LHCN-M2 (cell line): Measurements from ENCODE around the gene RGS10. TPM values are rescaled to one million over a fixed set of nuclear protein-coding genes. Genes with fewer than 3 reads are reported as not detected.

Experiments
- DNase-seq: peaks from one replicate; pipeline ENCODE4 v3.0.0-alpha.2; 2012; ENCODE audit warnings: low read depth
- total RNA-seq: library from RNA; depleted of rRNA; stranded (reverse); fragments of >200 nt; gene quantifications from 2 replicates; pipeline ENCODE4 v1.2.3, GENCODE V29; 2014

Gene RGS10
- total RNA-seq, 1 experiment from 2014 or later: 26.0 TPM

GRCh38 chr10:119498889-119499676 is 43.4 kb downstream of the RGS10 start:
- DNase-seq: no peak

- no peak for DNase-seq
These were observed 45.3 kb downstream of the RGS10 start for GRCh38 chr10:119497243-119497642.

GRCh38 chr10:119496273-119496672 is 46.2 kb downstream of the RGS10 start:
- no peak for DNase-seq

GRCh38 chr10:119495545-119495944 is 47.0 kb downstream of the RGS10 start:
- no peak for DNase-seq

GRCh38 chr10:119495021-119495505 is 47.5 kb downstream of the RGS10 start:
- DNase-seq: no peak

GRCh38 chr10:119494236-119495020 is 48.1 kb downstream of the RGS10 start:
- DNase-seq: no peak

GRCh38 chr10:119493155-119493554 is 49.4 kb downstream of the RGS10 start:
- DNase-seq: no peak

GRCh38 chr10:119491966-119492757 is 50.4 kb downstream of the RGS10 start:
- DNase-seq: no peak

- no peak for DNase-seq
These were observed 52.6 kb downstream of the RGS10 start for GRCh38 chr10:119489991-119490326.

GRCh38 chr10:119488675-119489074 is 53.8 kb downstream of the RGS10 start:
- no peak for DNase-seq

GRCh38 chr10:119483839-119484238 is 58.7 kb downstream of the RGS10 start:
- no peak for DNase-seq

- no peak for DNase-seq
These were observed 59.5 kb downstream of the RGS10 start for GRCh38 chr10:119483001-119483400.

GRCh38 chr10:119481781-119482426 is 60.6 kb downstream of the RGS10 start:
- DNase-seq: no peak

- DNase-seq: peak; percentile 42
These were observed 61.9 kb downstream of the RGS10 start for GRCh38 chr10:119480667-119481066.

GRCh38 chr10:119479532-119479931 is 63.0 kb downstream of the RGS10 start:
- DNase-seq: no peak

GRCh38 chr10:119478811-119479341 is 63.6 kb downstream of the RGS10 start:
- DNase-seq: no peak

- no peak for DNase-seq
These were observed 64.3 kb downstream of the RGS10 start for GRCh38 chr10:119478111-119478802.

- DNase-seq: no peak
These were observed 65.1 kb downstream of the RGS10 start for GRCh38 chr10:119477444-119477843.

- DNase-seq: no peak
These were observed 67.9 kb downstream of the RGS10 start for GRCh38 chr10:119474606-119475005.

GRCh38 chr10:119473771-119474170 is 68.7 kb downstream of the RGS10 start:
- DNase-seq: no peak
